Activated gamma-delta T cell (primary cell): ENCODE results near the gene DMXL1.
A peak's percentile ranks its signal among the peaks of the same experiment; 100 is the strongest.
"Not testable (repeated sequence)": the region's sequence is repeated elsewhere in the genome, so short reads cannot be mapped to it uniquely, and the experiment has no call there.

Source experiments
- DNase-seq: peaks from one replicate; lab custom pipeline; 2025; lab: John Stamatoyannopoulos, UW

DMXL1 gene

GRCh38 chr5:119212676-119213075, 141.8 kb downstream of the DMXL1 start:
- DNase-seq: no peak

- no peak for DNase-seq
These were observed 146.3 kb downstream of the DMXL1 start for GRCh38 chr5:119217183-119217582.

GRCh38 chr5:119218830-119219782, 148.2 kb downstream of the DMXL1 start:
- DNase-seq: no peak

GRCh38 chr5:119220576-119221197, 149.8 kb downstream of the DMXL1 start:
- DNase-seq: no peak

- no peak for DNase-seq
These were observed 150.4 kb downstream of the DMXL1 start for GRCh38 chr5:119221330-119221729.

- no peak for DNase-seq
These were observed 159.1 kb downstream of the DMXL1 start for GRCh38 chr5:119229950-119230349.

- DNase-seq: no peak
These were observed 167.6 kb downstream of the DMXL1 start for GRCh38 chr5:119238265-119239118.

- DNase-seq: no peak
These were observed 168.2 kb downstream of the DMXL1 start for GRCh38 chr5:119239119-119239417.

- not testable (repeated sequence) for DNase-seq
These were observed 168.9 kb downstream of the DMXL1 start for GRCh38 chr5:119239826-119240225.

- DNase-seq: no peak
These were observed 173.0 kb downstream of the DMXL1 start for GRCh38 chr5:119243888-119244287.

GRCh38 chr5:119250946-119251901, 180.3 kb downstream of the DMXL1 start:
- DNase-seq: no peak

- no peak for DNase-seq
These were observed 184.9 kb downstream of the DMXL1 start for GRCh38 chr5:119255571-119256356.

- DNase-seq: no peak
These were observed 186.7 kb downstream of the DMXL1 start for GRCh38 chr5:119257613-119258012.

GRCh38 chr5:119263639-119264038, 192.8 kb downstream of the DMXL1 start:
- DNase-seq: no peak

- DNase-seq: no peak
These were observed 193.3 kb downstream of the DMXL1 start for GRCh38 chr5:119264186-119264585.

- DNase-seq: peak; percentile 47
These were observed 197.1 kb downstream of the DMXL1 start for GRCh38 chr5:119267958-119268386.

- DNase-seq: peak; percentile 86
These were observed 197.6 kb downstream of the DMXL1 start for GRCh38 chr5:119268387-119269060.

- no peak for DNase-seq
These were observed 198.4 kb downstream of the DMXL1 start for GRCh38 chr5:119269061-119269944.

- no peak for DNase-seq
These were observed 199.3 kb downstream of the DMXL1 start for GRCh38 chr5:119270121-119270565.
